HepG2 (cell line): Measurements from ENCODE around the gene BTBD17. TPM values are rescaled to one million over a fixed set of nuclear protein-coding genes. Genes with fewer than 3 reads are reported as not detected.
A peak's percentile ranks its signal among the peaks of the same experiment; 100 is the strongest.

Experiments used
- HDAC2 ChIP-seq: sonication (generic); formaldehyde crosslinking; IDR thresholded peaks from 2 replicates; pipeline ENCODE4 v1.4.0; 2020; ENCODE audit warnings: missing genetic modification reagents
- KAT2B ChIP-seq: fragments of 150-350 bp; IDR thresholded peaks from 2 replicates; pipeline ENCODE4 v1.6.1; 2014; ENCODE audit warnings: low read depth, low read length, borderline replicate concordance
- MATR3 ChIP-seq: sonication (generic); formaldehyde crosslinking; IDR thresholded peaks from 2 replicates; pipeline ENCODE4 v1.4.0; 2020; ENCODE audit warnings: missing genetic modification reagents
- MTA1 ChIP-seq: sonication (generic); formaldehyde crosslinking; IDR thresholded peaks from 2 replicates; pipeline ENCODE4 v1.4.0; 2020; ENCODE audit warnings: missing genetic modification reagents, mild to moderate bottlenecking, borderline replicate concordance
- MXD4 ChIP-seq: IDR thresholded peaks from 2 replicates; pipeline ENCODE4 v1.6.1; 2016; ENCODE audit warnings: mild to moderate bottlenecking, missing biosample characterization, missing genetic modification reagents
- ONECUT2 ChIP-seq: sonication (generic); formaldehyde crosslinking; IDR thresholded peaks from 2 replicates; pipeline ENCODE4 v1.4.0; 2020; ENCODE audit warnings: missing genetic modification reagents
- PCBP2 ChIP-seq: fragments of 200-400 bp; formaldehyde crosslinking; optimal IDR thresholded peaks from 2 replicates; pipeline ENCODE3; 2018; ENCODE audit warnings: low read length, low read depth; ENCODE audit not compliant: poor library complexity, severe bottlenecking
- RAD21 ChIP-seq: fragments of 450-650 bp; formaldehyde crosslinking; IDR thresholded peaks from 2 replicates; pipeline ENCODE4 v1.5.0; 2020; ENCODE audit warnings: mild to moderate bottlenecking
- REPIN1 ChIP-seq: sonication (generic); formaldehyde crosslinking; IDR thresholded peaks from 2 replicates; pipeline ENCODE4 v1.8.0; 2022; ENCODE audit warnings: missing genetic modification reagents, low read depth, mild to moderate bottlenecking, borderline replicate concordance
- REST ChIP-seq, 2 experiments: IDR thresholded peaks; 2 replicates each; pipeline ENCODE4 v1.6.1; 2011 to 2012; ENCODE audit warnings: low read length in 2 of 2, borderline replicate concordance in 1 of 2, low read depth in 1 of 2, mild to moderate bottlenecking in 1 of 2, moderate library complexity in 1 of 2
- SETDB1 ChIP-seq: sonication (generic); formaldehyde crosslinking; IDR thresholded peaks from 2 replicates; pipeline ENCODE4 v1.5.1; 2020; ENCODE audit warnings: missing genetic modification reagents, mild to moderate bottlenecking, borderline replicate concordance
- U2AF1 ChIP-seq: fragments of 200-400 bp; formaldehyde crosslinking; optimal IDR thresholded peaks from 2 replicates; pipeline ENCODE3; 2017; ENCODE audit warnings: mild to moderate bottlenecking, low read depth, low read length
- ZNF18 ChIP-seq: sonication (generic); formaldehyde crosslinking; IDR thresholded peaks from 2 replicates; pipeline ENCODE4 v1.8.0; 2022; ENCODE audit warnings: mild to moderate bottlenecking, missing genetic modification reagents; ENCODE audit not compliant: insufficient replicate concordance
- ZNF264 ChIP-seq: sonication (generic); formaldehyde crosslinking; IDR thresholded peaks from 2 replicates; pipeline ENCODE4 v1.4.0; 2020; ENCODE audit warnings: missing genetic modification reagents
- ZNF326 ChIP-seq: sonication (generic); formaldehyde crosslinking; IDR thresholded peaks from 2 replicates; pipeline ENCODE4 v1.4.0; 2020; ENCODE audit warnings: missing genetic modification reagents, borderline replicate concordance
- ZNF331 ChIP-seq: sonication (generic); formaldehyde crosslinking; IDR thresholded peaks from 2 replicates; pipeline ENCODE4 v1.4.0; 2020; ENCODE audit warnings: missing genetic modification reagents
- ZNF484 ChIP-seq: sonication (generic); formaldehyde crosslinking; IDR thresholded peaks from 2 replicates; pipeline ENCODE4 v1.5.1; 2020; ENCODE audit warnings: mild to moderate bottlenecking, low read depth, missing genetic modification reagents, borderline replicate concordance
- ZNF562 ChIP-seq: sonication (generic); formaldehyde crosslinking; IDR thresholded peaks from 2 replicates; pipeline ENCODE4 v1.8.0; 2022; ENCODE audit warnings: missing genetic modification reagents, borderline replicate concordance
- ZNF879 ChIP-seq: sonication (generic); formaldehyde crosslinking; IDR thresholded peaks from 2 replicates; pipeline ENCODE4 v1.8.1; 2023; ENCODE audit warnings: missing genetic modification reagents
- polyA plus RNA-seq, 8 experiments: library from polyadenylated mRNA; depleted of rRNA in 3 of 8; stranded (reverse) in 7 of 8; unstranded in 1 of 8; fragments of >200 nt; fragmentation: Illumina TruSeq in 4 of 8; extraction: Trizol in 4 of 8; gene quantifications; 2 replicates each; pipeline versions ENCODE4 v1.2.1 to v1.2.3, GENCODE V29; 2011 to 2016; ENCODE audit warnings: low read depth in 4 of 8, missing spikeins in 1 of 8, mixed read lengths in 1 of 8; ENCODE audit not compliant: insufficient read depth in 1 of 8
- total RNA-seq, 5 experiments: library from RNA; depleted of rRNA; stranded (reverse); fragments of >200 nt; fragmentation: Illumina TruSeq; extraction: Trizol; gene quantifications; 2 replicates each; pipeline ENCODE4 v1.2.3, GENCODE V29; 2016; ENCODE audit warnings: low read depth in 1 of 5
- TF ChIP-seq, protein P1 (sequence below): sonication (generic); formaldehyde crosslinking; IDR thresholded peaks from 2 replicates; pipeline ENCODE4 v1.4.0; 2020; ENCODE audit warnings: mild to moderate bottlenecking, missing genetic modification reagents
- TF ChIP-seq, protein P2 (sequence below): sonication (generic); formaldehyde crosslinking; IDR thresholded peaks from 2 replicates; pipeline ENCODE4 v1.4.0; 2020; ENCODE audit warnings: missing genetic modification reagents, borderline replicate concordance

The BTBD17 gene
- total and polyA plus RNA-seq, 2 of the 13 experiments (the other 11 are each of a cell fraction or from before 2014, with no cell fraction given): not detected

GRCh38 chr17:74354123-74354522 lies 7.5 kb downstream of the BTBD17 start (continued):
- TF ChIP-seq REST (IDR thresholded peaks at IDR 0.05; ENCODE audit: borderline replicate concordance in 1 of 2, low read depth in 1 of 2, low read length in 2 of 2): no peak
- TF ChIP-seq, protein P1, sequence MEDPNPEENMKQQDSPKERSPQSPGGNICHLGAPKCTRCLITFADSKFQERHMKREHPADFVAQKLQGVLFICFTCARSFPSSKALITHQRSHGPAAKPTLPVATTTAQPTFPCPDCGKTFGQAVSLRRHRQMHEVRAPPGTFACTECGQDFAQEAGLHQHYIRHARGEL (CRISPR knock-in tag): no peak; the same call in 1 of the 2 replicates
- no peak for TF ChIP-seq MXD4
- TF ChIP-seq SETDB1: no peak
- no peak for TF ChIP-seq ZNF264 (CRISPR knock-in tag)
- no peak for TF ChIP-seq ZNF326 (CRISPR knock-in tag)
- no peak for TF ChIP-seq U2AF1
- TF ChIP-seq KAT2B: no peak
- TF ChIP-seq RAD21 (CRISPR knock-in tag): peak; percentile 98
- no peak for TF ChIP-seq ZNF562 (CRISPR knock-in tag)
- 0 out of 2 replicates have a peak, but pooled peaks have one; percentile 48 for TF ChIP-seq ZNF331 (CRISPR knock-in tag)
- TF ChIP-seq MATR3 (CRISPR knock-in tag): no peak; the same call in 1 of the 2 replicates
- peak; percentile 53; the same call in 1 of the 2 replicates for TF ChIP-seq HDAC2
- TF ChIP-seq MTA1 (CRISPR knock-in tag): no peak
- TF ChIP-seq ZNF18 (CRISPR knock-in tag): no peak
- TF ChIP-seq PCBP2: no peak
- no peak for TF ChIP-seq ZNF484 (CRISPR knock-in tag)
- TF ChIP-seq ZNF879 (CRISPR knock-in tag): no peak
- no peak for TF ChIP-seq ONECUT2 (CRISPR knock-in tag)
- TF ChIP-seq, protein P2, sequence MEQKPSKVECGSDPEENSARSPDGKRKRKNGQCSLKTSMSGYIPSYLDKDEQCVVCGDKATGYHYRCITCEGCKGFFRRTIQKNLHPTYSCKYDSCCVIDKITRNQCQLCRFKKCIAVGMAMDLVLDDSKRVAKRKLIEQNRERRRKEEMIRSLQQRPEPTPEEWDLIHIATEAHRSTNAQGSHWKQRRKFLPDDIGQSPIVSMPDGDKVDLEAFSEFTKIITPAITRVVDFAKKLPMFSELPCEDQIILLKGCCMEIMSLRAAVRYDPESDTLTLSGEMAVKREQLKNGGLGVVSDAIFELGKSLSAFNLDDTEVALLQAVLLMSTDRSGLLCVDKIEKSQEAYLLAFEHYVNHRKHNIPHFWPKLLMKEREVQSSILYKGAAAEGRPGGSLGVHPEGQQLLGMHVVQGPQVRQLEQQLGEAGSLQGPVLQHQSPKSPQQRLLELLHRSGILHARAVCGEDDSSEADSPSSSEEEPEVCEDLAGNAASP: 0 out of 2 replicates have a peak, but pooled peaks have one; percentile 26
- peak; percentile 87; the same call in 1 of the 2 replicates for TF ChIP-seq REPIN1 (CRISPR knock-in tag)
